Esophagus (tissue), 2 donors: ENCODE measurements around the gene HORMAD1. TPM values are rescaled to one million over a fixed set of nuclear protein-coding genes. Genes with fewer than 3 reads are reported as not detected.
"Not testable (repeated sequence)": the region's sequence is repeated elsewhere in the genome, so short reads cannot be mapped to it uniquely, and the experiment has no call there.

Experiments
- H3K27ac ChIP-seq, 2 donors: one replicate each; pipeline ENCODE4 v1.5.1; 2013; ENCODE audit warnings: low read depth in 2 of 2, mild to moderate bottlenecking in 2 of 2, inconsistent platforms in 1 of 2, low read length in 1 of 2, moderate library complexity in 1 of 2
- H3K27me3 ChIP-seq, 2 donors: one replicate each; pipeline ENCODE4 v1.6.1; 2013; ENCODE audit warnings: low read length in 2 of 2, control low read depth in 1 of 2, mild to moderate bottlenecking in 1 of 2; ENCODE audit not compliant: insufficient read depth in 2 of 2, control insufficient read depth in 1 of 2
- H3K36me3 ChIP-seq, 2 donors: one replicate each; pipeline ENCODE4 v1.6.1; 2013; ENCODE audit warnings: low read length in 1 of 2; ENCODE audit not compliant: control insufficient read depth in 2 of 2, insufficient read depth in 2 of 2
- H3K4me1 ChIP-seq, 2 donors: one replicate each; pipeline ENCODE4 v1.6.1; 2013; ENCODE audit warnings: low read length in 1 of 2; ENCODE audit not compliant: control insufficient read depth in 2 of 2, insufficient read depth in 2 of 2
- H3K4me3 ChIP-seq, 2 donors: one replicate each; pipeline ENCODE4 v1.5.1; 2013; ENCODE audit warnings: low read length in 2 of 2, mild to moderate bottlenecking in 2 of 2, low read depth in 1 of 2, moderate library complexity in 1 of 2
- H3K9me3 ChIP-seq, 2 donors: one replicate each; pipeline ENCODE4 v1.6.1; 2013; ENCODE audit warnings: mild to moderate bottlenecking in 2 of 2, low read depth in 1 of 2, low read length in 1 of 2, moderate library complexity in 1 of 2; ENCODE audit not compliant: control insufficient read depth in 2 of 2, insufficient read depth in 1 of 2
- WGBS, 2 donors: extraction: QIAGEN DNeasy Blood & Tissue Kit; methylation state at CpG; one replicate each; pipeline ENCODE4 v1.1.7; 2013; 5-methylcytosine and 5-hydroxymethylcytosine counted together
- polyA plus RNA-seq, 2 donors: library from polyadenylated mRNA; stranded (reverse); fragments of 200-250 nt; gene quantifications; one replicate each; pipeline ENCODE4 v1.2.3, GENCODE V29; 2013
- donor health status: healthy with polysubstance abuse.
- donor health status: Bipolar disorder and iron deficiency.

HORMAD1 gene
- polyA plus RNA-seq: 1 to 10 TPM in 1 of 2 donors, not detected in 1; 3.8 TPM

DNA sequence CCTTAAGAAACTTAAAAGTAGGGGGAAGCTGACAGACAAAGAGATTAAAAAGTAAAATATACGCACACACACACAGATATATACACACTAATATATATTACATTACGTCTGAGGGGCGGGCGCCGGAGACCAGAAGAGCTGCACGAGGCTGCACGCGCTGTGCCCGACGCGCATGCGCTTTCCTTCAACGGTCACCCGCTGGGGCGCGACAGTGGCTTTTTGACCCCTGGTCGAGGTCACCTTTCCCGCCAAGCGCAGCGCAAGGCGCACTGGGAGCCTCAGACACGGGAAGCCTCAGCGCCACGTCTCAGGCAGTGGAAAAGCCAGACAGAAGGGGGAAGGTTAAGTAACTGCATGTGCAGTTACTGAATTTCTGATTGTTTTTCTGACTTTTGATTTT lies at the start of gene HORMAD1:
Gene HORMAD1 (minus strand): TSS at position 193 of the 400 bp plus-strand sequence. CDS start 1,390 bp downstream, outside the sequence.
- H3K4me3 ChIP-seq: no peak within 1 kb of the TSS
- H3K27ac ChIP-seq: no peak within 1 kb of the TSS
- no peaks in the 10 kb centered on the region for H3K27me3 ChIP-seq
- H3K36me3 ChIP-seq: no peaks in the 10 kb centered on the region
- 97% methylated on average over 24 of the region's 24 CpGs for WGBS, 2 donors
- no peaks in the 10 kb centered on the region for H3K4me1 ChIP-seq
- H3K9me3 ChIP-seq: peaks cover 0 to 2% of the 10 kb centered on the region in 2 donors

- H3K9me3 ChIP-seq, H3K36me3 ChIP-seq, H3K4me1 ChIP-seq, H3K27ac ChIP-seq, H3K4me3 ChIP-seq, H3K27me3 ChIP-seq: not testable (repeated sequence)
- WGBS, 2 donors: 60 to 88% methylated on average over 1 of the region's 1 CpG
Measured at GRCh38 chr1:150767704-150768103, 47.0 kb upstream of the HORMAD1 start.

GRCh38 chr1:150765977-150766301 lies 45.2 kb upstream of the HORMAD1 start:
- H3K27me3 ChIP-seq, H3K4me1 ChIP-seq, H3K9me3 ChIP-seq, H3K36me3 ChIP-seq: not testable (repeated sequence)
- WGBS, 2 donors: 82 to 90% methylated on average over 1 of the region's 1 CpG
- Histone ChIP-seq H3K4me3 (peak overlapping the region in 1 of 2 donors; percentile 41), H3K27ac (peak overlapping the region; percentile 53 to 74)

GRCh38 chr1:150765296-150765976 lies 44.7 kb upstream of the HORMAD1 start, which contains the start of gene CTSS:
TSS of gene CTSS (minus strand) at chr1:150765778. CDS start at chr1:150764763, 1,015 bp downstream.
- Histone ChIP-seq H3K27ac (peak within 1 kb of the TSS; percentile 60 to 74), H3K4me3 (peak within 1 kb of the TSS in 1 of 2 donors; percentile 41), H3K36me3 (no peaks in the 10 kb centered on the region), H3K9me3 (no peaks in the 10 kb centered on the region), H3K27me3 (no peaks in the 10 kb centered on the region), H3K4me1 (no peaks in the 10 kb centered on the region)
- WGBS, 2 donors: 7 to 10% methylated on average over 4 of the region's 4 CpGs

DNA sequence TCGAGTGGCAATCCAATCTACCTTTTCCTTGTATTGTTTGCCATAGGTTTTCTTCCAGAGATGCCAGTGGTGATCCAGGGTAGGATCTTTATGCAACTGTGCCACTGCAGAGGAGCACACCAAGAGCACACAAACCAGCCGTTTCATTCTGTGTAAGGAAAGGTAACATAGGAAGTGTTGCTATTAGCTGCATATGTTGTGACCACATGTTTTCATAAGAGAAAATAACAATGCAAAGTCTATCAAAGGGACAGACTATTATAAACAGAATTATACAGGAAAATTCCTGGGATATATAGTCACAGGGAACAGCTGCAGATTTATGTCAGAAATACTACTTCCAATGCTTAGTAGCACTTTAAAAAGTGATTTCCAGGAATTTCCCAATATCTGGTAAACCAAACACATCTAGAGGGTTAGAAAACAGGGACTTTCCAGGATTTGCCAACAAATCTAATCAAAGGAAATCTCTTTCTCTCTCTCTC lies 44.0 kb upstream of the HORMAD1 start:
- Histone ChIP-seq H3K9me3 (no peaks in the 10 kb centered on the region), H3K27me3 (no peaks in the 10 kb centered on the region), H3K27ac (peak overlapping the region in 1 of 2 donors; percentile 60), H3K36me3 (no peaks in the 10 kb centered on the region), H3K4me1 (no peaks in the 10 kb centered on the region), H3K4me3 (peak overlapping the region in 1 of 2 donors; percentile 11)
- WGBS, 2 donors: 20 to 32% methylated on average over 2 of the region's 2 CpGs

DNA sequence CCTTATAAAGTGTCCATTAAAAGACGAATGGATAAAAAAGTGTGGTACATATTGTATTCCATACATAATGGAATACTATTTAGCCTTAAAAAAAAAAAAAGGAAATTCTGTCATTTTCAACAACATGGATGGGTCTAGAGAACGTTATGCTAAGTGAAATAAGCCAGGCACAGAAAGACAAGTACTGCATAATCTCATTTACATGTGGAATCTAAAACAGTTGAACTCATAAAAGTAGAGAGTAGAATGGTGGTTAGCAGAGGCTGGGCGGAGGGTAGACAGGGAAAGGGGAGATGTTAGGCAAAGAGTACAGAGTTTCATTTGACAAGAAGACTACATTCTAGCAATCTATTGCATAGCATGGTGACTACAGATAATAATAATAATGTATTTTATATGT lies 42.3 kb upstream of the HORMAD1 start:
- WGBS, 2 donors: 89 to 90% methylated on average over 3 of the region's 3 CpGs
- H3K4me1 ChIP-seq: no peaks in the 10 kb centered on the region
- H3K27me3 ChIP-seq: no peaks in the 10 kb centered on the region
- no peak overlapping the region for H3K4me3 ChIP-seq
- no peaks in the 10 kb centered on the region for H3K9me3 ChIP-seq
- no peak overlapping the region for H3K27ac ChIP-seq
- no peaks in the 10 kb centered on the region for H3K36me3 ChIP-seq

GRCh38 chr1:150762552-150762951 lies 41.9 kb upstream of the HORMAD1 start:
- Histone ChIP-seq H3K4me3 (no peak overlapping the region), H3K9me3 (no peaks in the 10 kb centered on the region), H3K27me3 (no peaks in the 10 kb centered on the region), H3K27ac (no peak overlapping the region), H3K4me1 (no peaks in the 10 kb centered on the region), H3K36me3 (no peaks in the 10 kb centered on the region)
- WGBS, 2 donors: 86 to 92% methylated on average over 2 of the region's 2 CpGs

DNA sequence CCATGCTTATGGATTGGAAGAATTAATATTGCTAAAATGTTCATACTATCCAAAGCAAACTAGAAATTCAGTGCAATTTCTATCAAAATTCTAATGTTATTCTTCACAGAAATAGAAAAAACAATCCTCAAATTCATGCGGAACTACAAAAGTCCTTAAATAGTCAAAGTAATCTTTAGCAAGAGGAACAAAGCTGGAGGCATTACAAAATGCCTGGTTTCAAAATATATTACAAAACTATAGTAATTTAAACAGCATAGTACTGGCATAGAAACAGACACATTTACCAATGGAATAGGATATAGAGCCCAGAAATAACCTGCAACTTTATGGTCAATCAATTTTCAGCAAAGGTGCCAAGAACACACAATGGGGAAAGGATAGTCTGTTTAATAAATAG lies 41.1 kb upstream of the HORMAD1 start:
- H3K4me3 ChIP-seq: no peak overlapping the region
- no peaks in the 10 kb centered on the region for H3K4me1 ChIP-seq
- no peak overlapping the region for H3K27ac ChIP-seq
- no peaks in the 10 kb centered on the region for H3K9me3 ChIP-seq
- no peaks in the 10 kb centered on the region for H3K27me3 ChIP-seq
- no peaks in the 10 kb centered on the region for H3K36me3 ChIP-seq
- 94 to 95% methylated on average over 1 of the region's 1 CpG for WGBS, 2 donors

DNA sequence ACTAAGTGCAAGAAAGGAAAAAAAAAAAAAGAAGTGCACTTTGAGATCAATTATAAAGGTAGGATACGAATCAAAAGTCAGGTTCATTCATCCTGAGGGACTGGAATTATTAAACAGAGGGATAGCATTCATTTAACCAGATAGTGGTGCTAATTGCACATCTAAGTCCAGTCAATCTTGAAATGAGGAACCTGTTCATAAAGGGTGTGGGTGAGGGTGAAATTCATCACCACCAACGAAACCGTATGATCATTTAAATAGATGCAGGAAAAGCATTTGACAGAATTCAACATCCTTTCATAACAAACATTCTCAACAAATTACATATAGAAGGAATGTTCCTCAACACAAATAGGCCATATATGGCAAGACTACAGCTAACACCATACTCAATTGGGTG lies 39.3 kb upstream of the HORMAD1 start:
- no peaks in the 10 kb centered on the region for H3K4me1 ChIP-seq
- no peaks in the 10 kb centered on the region for H3K9me3 ChIP-seq
- 70 to 77% methylated on average over 3 of the region's 3 CpGs for WGBS, 2 donors
- H3K27ac ChIP-seq: no peak overlapping the region
- H3K4me3 ChIP-seq: no peak overlapping the region
- no peaks in the 10 kb centered on the region for H3K36me3 ChIP-seq
- H3K27me3 ChIP-seq: no peaks in the 10 kb centered on the region

DNA sequence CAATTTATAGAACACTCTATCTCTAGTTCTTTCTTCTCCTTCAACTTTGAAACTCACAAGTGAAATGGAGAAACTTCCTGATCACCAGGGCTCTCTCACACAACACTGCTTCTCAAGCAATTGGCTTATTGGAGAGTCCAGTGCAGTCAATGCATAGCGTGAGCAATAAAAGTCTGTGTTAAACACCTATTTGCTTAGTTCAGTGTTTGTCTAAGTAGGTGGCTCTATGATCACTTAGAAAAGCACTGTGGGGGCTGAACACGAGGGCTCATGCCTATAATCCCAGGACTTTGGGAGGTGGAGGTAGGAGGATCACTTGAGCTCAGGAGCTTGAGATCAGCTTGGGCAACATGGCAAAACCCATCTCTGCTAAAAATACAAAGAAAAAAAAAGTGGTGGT lies 32.7 kb upstream of the HORMAD1 start:
- H3K27ac ChIP-seq: no peak overlapping the region
- 70 to 95% methylated on average over 2 of the region's 2 CpGs for WGBS, 2 donors

More for the DNA sequence above, 32.7 kb upstream of the HORMAD1 start:
- Histone ChIP-seq H3K27me3 (no peaks in the 10 kb centered on the region), H3K9me3 (no peaks in the 10 kb centered on the region), H3K4me3 (no peak overlapping the region), H3K36me3 (peaks cover 0 to 4% of the 10 kb centered on the region in 2 donors), H3K4me1 (no peaks in the 10 kb centered on the region)
